Measurements from ENCODE around the gene CIAO1. TPM values are rescaled to one million over a fixed set of nuclear protein-coding genes. Genes with fewer than 3 reads are reported as not detected.

CIAO1 gene
- total RNA-seq, 3 donors from 2014 or later (not counting 1 experiment from before 2014, with no cell fraction given) = 74.9 to 109 (median 106) TPM

- 91% methylated on average over 3 of the region's 3 CpGs for WGBS (ENCODE audit: insufficient coverage)
These were observed 40.3 kb downstream of the CIAO1 start for GRCh38 chr2:96306370-96306769.

GRCh38 chr2:96308248-96308647 is 42.2 kb downstream of the CIAO1 start:
- no peak overlapping the region for H3K27ac Mint-ChIP-seq
- no peaks in the 10 kb centered on the region for H3K27me3 ChIP-seq (ENCODE audit: control insufficient read depth, insufficient read depth, low read length)
- no peaks in the 10 kb centered on the region for H3K36me3 Mint-ChIP-seq
- no peak overlapping the region for H3K4me3 Mint-ChIP-seq
- H3K27ac ChIP-seq (ENCODE audit: low read length) = no peak overlapping the region
- no peaks in the 10 kb centered on the region for H3K27me3 Mint-ChIP-seq (ENCODE audit: low read depth in 2 of 2)
- H3K4me3 ChIP-seq (ENCODE audit: low read length) = no peak overlapping the region
- H3K4me1 ChIP-seq (ENCODE audit: control insufficient read depth, insufficient read depth, low read length) = peaks cover 18% of the 10 kb centered on the region
- intact Hi-C loops (cut with micrococcal nuclease) = loop anchor here (5.0 kb wide), 1 partner anchor 161 kb away; the partner anchor contains the start of gene DUSP2
- peaks cover 17% of the 10 kb centered on the region for H3K36me3 ChIP-seq (ENCODE audit: control insufficient read depth, insufficient read depth, low read length)
- peaks cover 31 to 37% of the 10 kb centered on the region in 2 donors for H3K4me1 Mint-ChIP-seq
- WGBS (ENCODE audit: insufficient coverage) = 87% methylated on average over 5 of the region's 5 CpGs
- no peaks in the 10 kb centered on the region for H3K9me3 ChIP-seq (ENCODE audit: control insufficient read depth, insufficient read depth, low read length)
- TF ChIP-seq CTCF (IDR thresholded peaks at IDR 0.05) = no peak
- no peak for DNase-seq
- no peak for ATAC-seq
- H3K9me3 Mint-ChIP-seq = no peaks in the 10 kb centered on the region

More at GRCh38 chr2:96306370-96306769, 40.3 kb downstream of the CIAO1 start:
- no peak for ATAC-seq
- peaks cover 48 to 50% of the 10 kb centered on the region in 2 donors for H3K4me1 Mint-ChIP-seq
- no peaks in the 10 kb centered on the region for H3K9me3 Mint-ChIP-seq
- no peaks in the 10 kb centered on the region for H3K27me3 ChIP-seq (ENCODE audit: control insufficient read depth, insufficient read depth, low read length)
- peaks cover 33% of the 10 kb centered on the region for H3K36me3 ChIP-seq (ENCODE audit: control insufficient read depth, insufficient read depth, low read length)
- peak overlapping the region; percentile 94 for H3K27ac ChIP-seq (ENCODE audit: low read length)
- no peaks in the 10 kb centered on the region for H3K9me3 ChIP-seq (ENCODE audit: control insufficient read depth, insufficient read depth, low read length)
- H3K27ac Mint-ChIP-seq = peak overlapping the region; percentile 97 to 99
- no peaks in the 10 kb centered on the region for H3K27me3 Mint-ChIP-seq (ENCODE audit: low read depth in 2 of 2)
- TF ChIP-seq CTCF (IDR thresholded peaks at IDR 0.05) = no peak
- no peak overlapping the region for H3K4me3 ChIP-seq (ENCODE audit: low read length)
- peak overlapping the region; percentile 98 for H3K4me3 Mint-ChIP-seq
- H3K4me1 ChIP-seq (ENCODE audit: control insufficient read depth, insufficient read depth, low read length) = peaks cover 24% of the 10 kb centered on the region
- peaks cover 14% of the 10 kb centered on the region for H3K36me3 Mint-ChIP-seq
- no peak for DNase-seq
- intact Hi-C loops (cut with micrococcal nuclease) = loop anchor here (5.0 kb wide), 1 partner anchor 159 kb away; the partner anchor contains the start of gene DUSP2

GRCh38 chr2:96315005-96315399 is 49.0 kb downstream of the CIAO1 start:
- Histone ChIP-seq H3K27ac (ENCODE audit: low read length) (peak overlapping the region; percentile 70), H3K4me1 (ENCODE audit: control insufficient read depth, insufficient read depth, low read length) (peaks cover 42% of the 10 kb centered on the region), H3K4me3 (ENCODE audit: low read length) (no peak overlapping the region), H3K36me3 (ENCODE audit: control insufficient read depth, insufficient read depth, low read length) (peaks cover 3% of the 10 kb centered on the region), H3K9me3 (ENCODE audit: control insufficient read depth, insufficient read depth, low read length) (no peaks in the 10 kb centered on the region), H3K27me3 (ENCODE audit: control insufficient read depth, insufficient read depth, low read length) (no peaks in the 10 kb centered on the region)
- Mint-ChIP-seq H3K36me3 (no peaks in the 10 kb centered on the region), H3K4me3 (peak overlapping the region; percentile 76), H3K9me3 (no peaks in the 10 kb centered on the region), H3K27me3 (ENCODE audit: low read depth in 2 of 2) (no peaks in the 10 kb centered on the region), H3K4me1 (peaks cover 38 to 41% of the 10 kb centered on the region in 2 donors), H3K27ac (peak overlapping the region; percentile 88 to 94)
- ATAC-seq (no peak), DNase-seq (no peak)
- intact Hi-C loops (cut with micrococcal nuclease) = no loop called here
- 91% methylated on average over 3 of the region's 3 CpGs for WGBS (ENCODE audit: insufficient coverage)
- TF ChIP-seq CTCF (IDR thresholded peaks at IDR 0.05) = no peak

Measured in natural killer cell (primary cell).